Naive thymus-derived CD4-positive, alpha-beta T cell (primary cell): Measurements from ENCODE around the gene IGLL5. TPM values are rescaled to one million over a fixed set of nuclear protein-coding genes. Genes with fewer than 3 reads are reported as not detected.
"Not testable (repeated sequence)": the region's sequence is repeated elsewhere in the genome, so short reads cannot be mapped to it uniquely, and the experiment has no call there.

Source experiments
- ATAC-seq: fragments of 150-1000 bp; cut with Tn5 transposase; 2 replicates; pipeline ENCODE4 v1.10.0; 2021; ENCODE audit warnings: mild to moderate bottlenecking, moderate library complexity
- CTCF ChIA-PET: fragments of 350-600 bp; sonication (Branson Sonifier 250); formaldehyde crosslinking; loops from one replicate; lab custom pipeline; 2021; ENCODE audit warnings: antibody characterized with exemption; lab: Charles Lee
- POLR2A ChIA-PET: fragments of 350-600 bp; sonication (Branson Sonifier 250); formaldehyde crosslinking; loops from one replicate; lab custom pipeline; 2021; ENCODE audit warnings: antibody characterized with exemption, inconsistent platforms; lab: Charles Lee
- DNase-seq, 9 donors: peaks; one replicate each; pipeline versions ENCODE4 v3.0.0 to v3.0.0-alpha.2; 2020 to 2022; ENCODE audit warnings: mixed read lengths in 1 of 9
- H3K27ac ChIP-seq: one replicate; pipeline ENCODE4 v1.7.0; 2013; ENCODE audit warnings: mild to moderate bottlenecking, low read depth, low read length, moderate library complexity
- H3K27me3 ChIP-seq, 2 donors: one replicate each; pipeline ENCODE4 v1.7.0; 2013; ENCODE audit warnings: low read length in 2 of 2, mild to moderate bottlenecking in 2 of 2, moderate library complexity in 2 of 2; ENCODE audit not compliant: control insufficient read depth in 2 of 2, insufficient read depth in 2 of 2
- H3K36me3 ChIP-seq, 3 experiments: 1 replicate in 2 of 3; 2 replicates in 1 of 3; pipeline ENCODE4 v1.7.0; 2013; ENCODE audit warnings: low read length in 3 of 3, mild to moderate bottlenecking in 3 of 3, moderate library complexity in 1 of 3; ENCODE audit not compliant: insufficient read depth in 3 of 3, control insufficient read depth in 2 of 3
- H3K4me1 ChIP-seq, 2 donors: one replicate each; pipeline ENCODE4 v1.7.0; 2013; ENCODE audit warnings: low read length in 2 of 2, mild to moderate bottlenecking in 2 of 2, moderate library complexity in 1 of 2; ENCODE audit not compliant: control insufficient read depth in 2 of 2, insufficient read depth in 2 of 2
- H3K4me3 ChIP-seq: 2 replicates; pipeline ENCODE4 v1.7.0; 2013; ENCODE audit warnings: mild to moderate bottlenecking, low read length
- H3K9me3 ChIP-seq, 3 experiments: 1 replicate in 2 of 3; 2 replicates in 1 of 3; pipeline ENCODE4 v1.7.0; 2013; ENCODE audit warnings: low read length in 3 of 3; ENCODE audit not compliant: control insufficient read depth in 2 of 3
- H3K27ac Mint-ChIP-seq, 9 donors: one replicate each; pipeline ENCODE4 v1.8.0; 2020 to 2022; ENCODE audit warnings: mixed read lengths in 9 of 9, mild to moderate bottlenecking in 8 of 9, moderate library complexity in 5 of 9, inconsistent platforms in 2 of 9
- H3K27me3 Mint-ChIP-seq, 5 donors: one replicate each; pipeline ENCODE4 v1.8.0; 2021 to 2022; ENCODE audit warnings: mixed read lengths in 5 of 5, mild to moderate bottlenecking in 1 of 5
- H3K36me3 Mint-ChIP-seq, 5 donors: one replicate each; pipeline ENCODE4 v1.8.0; 2020 to 2022; ENCODE audit warnings: mixed read lengths in 5 of 5, mild to moderate bottlenecking in 3 of 5, inconsistent platforms in 1 of 5
- H3K4me1 Mint-ChIP-seq, 7 donors: one replicate each; pipeline ENCODE4 v1.8.0; 2020 to 2022; ENCODE audit warnings: mixed read lengths in 7 of 7, mild to moderate bottlenecking in 3 of 7, inconsistent platforms in 1 of 7
- H3K4me3 Mint-ChIP-seq, 10 donors: one replicate each; pipeline ENCODE4 v1.8.0; 2020 to 2022; ENCODE audit warnings: mild to moderate bottlenecking in 10 of 10, mixed read lengths in 10 of 10, moderate library complexity in 6 of 10, inconsistent platforms in 2 of 10
- H3K9me3 Mint-ChIP-seq, 11 donors: one replicate each; pipeline ENCODE4 v1.8.0; 2020 to 2022; ENCODE audit warnings: mixed read lengths in 11 of 11, mild to moderate bottlenecking in 4 of 11, inconsistent platforms in 1 of 11, moderate library complexity in 1 of 11
- intact Hi-C, 2 donors: fragments of 100-400 bp; cut with micrococcal nuclease; formaldehyde crosslinking; loops; one replicate each; pipeline ENCODE4 v1.15.1; 2023
- polyA plus RNA-seq, 2 donors: library from polyadenylated mRNA; unstranded; fragments of 300-500 nt; fragmentation: Illumina TruSeq; gene quantifications; one replicate each; pipeline ENCODE4 v1.2.3, GENCODE V29; 2021
- total RNA-seq, 6 experiments: library from RNA in 5 of 6; stranded (reverse) in 5 of 6; gene quantifications; 1 replicate in 5 of 6; 2 replicates in 1 of 6; pipeline ENCODE4 v1.2.3 and lab custom pipeline; 2021 to 2026

Gene IGLL5
- total and polyA plus RNA-seq, 7 experiments from 2014 or later: 0.53 to 16.0 (median 12.3) TPM; not detected in 4

GRCh38 chr22:22922092-22922953 is 34.7 kb downstream of the IGLL5 start:
- H3K4me1 ChIP-seq, CTCF ChIA-PET, DNase-seq, H3K4me3 ChIP-seq, H3K27me3 Mint-ChIP-seq, POLR2A ChIA-PET, H3K36me3 Mint-ChIP-seq, H3K36me3 ChIP-seq, H3K4me3 Mint-ChIP-seq, ATAC-seq, intact Hi-C loops, H3K9me3 ChIP-seq, H3K27ac ChIP-seq, H3K27me3 ChIP-seq, H3K9me3 Mint-ChIP-seq: not testable (repeated sequence)
- H3K27ac Mint-ChIP-seq: peak overlapping the region in 1 of 9 donors; percentile 25
- H3K4me1 Mint-ChIP-seq: peaks cover 0 to 27% (median 0%) of the 10 kb centered on the region in 7 donors

- Histone ChIP-seq H3K27ac (no peak overlapping the region), H3K4me1 (no peaks in the 10 kb centered on the region), H3K36me3 (no peaks in the 10 kb centered on the region), H3K27me3 (no peaks in the 10 kb centered on the region), H3K9me3 (no peaks in the 10 kb centered on the region), H3K4me3 (no peak overlapping the region)
- Mint-ChIP-seq H3K4me1 (peaks cover 0 to 33% (median 0%) of the 10 kb centered on the region in 7 donors), H3K9me3 (no peaks in the 10 kb centered on the region), H3K4me3 (no peak overlapping the region), H3K27me3 (peaks cover 0 to 8% (median 0%) of the 10 kb centered on the region in 5 donors), H3K27ac (no peak overlapping the region), H3K36me3 (no peaks in the 10 kb centered on the region)
- intact Hi-C loops: no loop called here
- no peak for DNase-seq
- ChIA-PET POLR2A (no interaction called here), CTCF (no interaction called here)
- no peak for ATAC-seq
Observed at GRCh38 chr22:22922954-22923319, 35.3 kb downstream of the IGLL5 start.

GRCh38 chr22:22923379-22923778 is 35.8 kb downstream of the IGLL5 start:
- no peaks in the 10 kb centered on the region for H3K9me3 Mint-ChIP-seq
- no peak for ATAC-seq
- no peak for DNase-seq
- CTCF ChIA-PET: no interaction called here
- Histone ChIP-seq H3K27me3 (no peaks in the 10 kb centered on the region), H3K27ac (no peak overlapping the region), H3K4me1 (peaks cover 0 to 3% of the 10 kb centered on the region in 2 donors), H3K4me3 (no peak overlapping the region), H3K9me3 (no peaks in the 10 kb centered on the region), H3K36me3 (no peaks in the 10 kb centered on the region)
- no peaks in the 10 kb centered on the region for H3K36me3 Mint-ChIP-seq
- intact Hi-C loops: no loop called here
- no peak overlapping the region for H3K4me3 Mint-ChIP-seq
- H3K27me3 Mint-ChIP-seq: peaks cover 0 to 8% (median 0%) of the 10 kb centered on the region in 5 donors
- POLR2A ChIA-PET: no interaction called here
- no peak overlapping the region for H3K27ac Mint-ChIP-seq
- peaks cover 0 to 38% (median 3%) of the 10 kb centered on the region in 7 donors for H3K4me1 Mint-ChIP-seq

GRCh38 chr22:22923930-22924329 is 36.3 kb downstream of the IGLL5 start:
- ChIA-PET CTCF (no interaction called here), POLR2A (no interaction called here)
- H3K4me1 ChIP-seq: peaks cover 5 to 6% of the 10 kb centered on the region in 2 donors
- Mint-ChIP-seq H3K9me3 (no peaks in the 10 kb centered on the region), H3K27me3 (peaks cover 0 to 8% (median 0%) of the 10 kb centered on the region in 5 donors), H3K36me3 (no peaks in the 10 kb centered on the region), H3K27ac (no peak overlapping the region), H3K4me3 (no peak overlapping the region), H3K4me1 (peaks cover 0 to 43% (median 9%) of the 10 kb centered on the region in 7 donors)
- H3K9me3 ChIP-seq: no peaks in the 10 kb centered on the region
- DNase-seq: no peak
- H3K4me3 ChIP-seq: no peak overlapping the region
- intact Hi-C loops: no loop called here
- no peaks in the 10 kb centered on the region for H3K27me3 ChIP-seq
- no peak for ATAC-seq
- no peak overlapping the region for H3K27ac ChIP-seq
- no peaks in the 10 kb centered on the region for H3K36me3 ChIP-seq

GRCh38 chr22:22924369-22925145 is 36.9 kb downstream of the IGLL5 start:
- CTCF ChIA-PET: no interaction called here
- Mint-ChIP-seq H3K27me3 (peaks cover 0 to 8% (median 0%) of the 10 kb centered on the region in 5 donors), H3K9me3 (no peaks in the 10 kb centered on the region), H3K27ac (peak overlapping the region in 1 of 9 donors; percentile 4), H3K36me3 (no peaks in the 10 kb centered on the region), H3K4me1 (peaks cover 0 to 49% (median 15%) of the 10 kb centered on the region in 7 donors), H3K4me3 (peak overlapping the region in 1 of 10 donors; percentile 13)
- no peaks in the 10 kb centered on the region for H3K27me3 ChIP-seq
- no peak overlapping the region for H3K27ac ChIP-seq
- H3K4me3 ChIP-seq: no peak overlapping the region
- no peaks in the 10 kb centered on the region for H3K9me3 ChIP-seq
- no peaks in the 10 kb centered on the region for H3K36me3 ChIP-seq
- POLR2A ChIA-PET: no interaction called here
- intact Hi-C loops: no loop called here
- peaks cover 5 to 6% of the 10 kb centered on the region in 2 donors for H3K4me1 ChIP-seq
- DNase-seq (no peak), ATAC-seq (no peak)

- ATAC-seq: no peak
- intact Hi-C loops: no loop called here
- Histone ChIP-seq H3K27ac (no peak overlapping the region), H3K9me3 (no peaks in the 10 kb centered on the region), H3K4me1 (peaks cover 5 to 6% of the 10 kb centered on the region in 2 donors), H3K36me3 (no peaks in the 10 kb centered on the region), H3K4me3 (no peak overlapping the region), H3K27me3 (no peaks in the 10 kb centered on the region)
- Mint-ChIP-seq H3K27ac (peak overlapping the region in 1 of 9 donors; percentile 30), H3K9me3 (no peaks in the 10 kb centered on the region), H3K36me3 (no peaks in the 10 kb centered on the region), H3K27me3 (peaks cover 0 to 8% (median 0%) of the 10 kb centered on the region in 5 donors), H3K4me3 (no peak overlapping the region), H3K4me1 (peaks cover 0 to 55% (median 15%) of the 10 kb centered on the region in 7 donors)
- POLR2A ChIA-PET: no interaction called here
- CTCF ChIA-PET: no interaction called here
- no peak for DNase-seq
Observed at GRCh38 chr22:22925146-22925804, 37.7 kb downstream of the IGLL5 start.
